SU-DHL-6 (cell line): Measurements from ENCODE around the gene SLC26A2.

ENCODE experiments used
- EZH2phosphoT487 ChIP-seq: fragments of 200-600 bp; sonication (generic), shearing (Covaris generic); conservative IDR thresholded peaks from 2 replicates; pipeline ENCODE4 v1.6.1; 2018; ENCODE audit warnings: mild to moderate bottlenecking, antibody characterized with exemption, low read length, moderate library complexity, mixed read lengths
- TF ChIP-seq, protein P1 (sequence below): fragments of 200-600 bp; sonication (generic); IDR thresholded peaks from one replicate; pipeline ENCODE4 v1.5.1; 2017; ENCODE audit warnings: antibody characterized with exemption, mild to moderate bottlenecking, low read length, moderate library complexity; ENCODE audit not compliant: insufficient read depth, poor library complexity, severe bottlenecking

DNA sequence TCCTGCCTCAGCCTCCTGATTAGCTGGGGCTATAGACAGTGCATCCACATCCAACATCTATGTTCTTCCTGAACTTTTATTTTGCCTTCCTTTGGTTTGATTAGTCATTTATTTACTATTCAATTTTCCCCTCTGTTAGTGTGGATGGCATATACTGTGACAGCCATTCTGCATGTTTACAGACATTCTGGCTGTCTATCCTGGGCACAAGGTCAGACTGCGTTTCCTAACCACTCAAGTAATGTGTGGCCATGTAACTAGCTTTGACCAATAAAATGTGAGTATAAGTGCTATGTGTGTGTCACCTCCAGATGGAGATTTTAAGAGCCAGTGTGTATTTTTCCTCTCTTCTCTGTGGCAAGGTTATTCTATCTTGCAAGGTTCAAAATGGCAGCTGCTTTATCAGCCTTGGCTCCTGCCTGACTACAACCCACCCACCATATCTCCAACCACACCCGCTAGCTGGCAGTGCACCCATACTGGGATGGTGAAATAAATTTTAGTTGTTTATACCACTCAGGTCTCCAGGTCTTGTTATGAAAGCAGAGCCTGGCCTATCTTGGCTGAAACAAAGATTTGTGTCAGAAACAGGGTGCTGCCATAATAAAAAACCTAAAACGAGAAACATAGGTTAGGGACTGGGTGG is 48.2 kb upstream of the SLC26A2 start:
- TF ChIP-seq, protein P1, sequence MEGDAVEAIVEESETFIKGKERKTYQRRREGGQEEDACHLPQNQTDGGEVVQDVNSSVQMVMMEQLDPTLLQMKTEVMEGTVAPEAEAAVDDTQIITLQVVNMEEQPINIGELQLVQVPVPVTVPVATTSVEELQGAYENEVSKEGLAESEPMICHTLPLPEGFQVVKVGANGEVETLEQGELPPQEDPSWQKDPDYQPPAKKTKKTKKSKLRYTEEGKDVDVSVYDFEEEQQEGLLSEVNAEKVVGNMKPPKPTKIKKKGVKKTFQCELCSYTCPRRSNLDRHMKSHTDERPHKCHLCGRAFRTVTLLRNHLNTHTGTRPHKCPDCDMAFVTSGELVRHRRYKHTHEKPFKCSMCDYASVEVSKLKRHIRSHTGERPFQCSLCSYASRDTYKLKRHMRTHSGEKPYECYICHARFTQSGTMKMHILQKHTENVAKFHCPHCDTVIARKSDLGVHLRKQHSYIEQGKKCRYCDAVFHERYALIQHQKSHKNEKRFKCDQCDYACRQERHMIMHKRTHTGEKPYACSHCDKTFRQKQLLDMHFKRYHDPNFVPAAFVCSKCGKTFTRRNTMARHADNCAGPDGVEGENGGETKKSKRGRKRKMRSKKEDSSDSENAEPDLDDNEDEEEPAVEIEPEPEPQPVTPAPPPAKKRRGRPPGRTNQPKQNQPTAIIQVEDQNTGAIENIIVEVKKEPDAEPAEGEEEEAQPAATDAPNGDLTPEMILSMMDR, result no peak
- TF ChIP-seq EZH2phosphoT487, result no peak
